ENCODE results near the gene CREB3L1. TPM values are rescaled to one million over a fixed set of nuclear protein-coding genes. Genes with fewer than 3 reads are reported as not detected.

CREB3L1 gene
- total RNA-seq, 3 donors from 2014 or later (not counting 1 experiment from before 2014, with no cell fraction given), result not detected

GRCh38 chr11:46335271-46335670 lies 57.8 kb downstream of the CREB3L1 start:
- Mint-ChIP-seq H3K27ac (no peak overlapping the region), H3K27me3 (ENCODE audit: low read depth in 2 of 2) (peaks cover 33 to 47% of the 10 kb centered on the region in 2 donors), H3K4me1 (peaks cover 21 to 22% of the 10 kb centered on the region in 2 donors), H3K36me3 (no peaks in the 10 kb centered on the region), H3K4me3 (no peak overlapping the region), H3K9me3 (no peaks in the 10 kb centered on the region)
- ATAC-seq, result no peak
- intact Hi-C loops (cut with micrococcal nuclease), result no loop called here
- WGBS (ENCODE audit: insufficient coverage), result 84% methylated on average over 6 of the region's 6 CpGs
- H3K9me3 ChIP-seq (ENCODE audit: control insufficient read depth, insufficient read depth, low read length), result no peaks in the 10 kb centered on the region
- TF ChIP-seq CTCF (IDR thresholded peaks at IDR 0.05), result no peak
- H3K4me3 ChIP-seq (ENCODE audit: low read length), result no peak overlapping the region
- no peaks in the 10 kb centered on the region for H3K36me3 ChIP-seq (ENCODE audit: control insufficient read depth, insufficient read depth, low read length)
- H3K4me1 ChIP-seq (ENCODE audit: control insufficient read depth, insufficient read depth, low read length), result peaks cover 59% of the 10 kb centered on the region
- DNase-seq, result peak in 1 of 2 donors; percentile 42
- H3K27ac ChIP-seq (ENCODE audit: low read length), result no peak overlapping the region
- H3K27me3 ChIP-seq (ENCODE audit: control insufficient read depth, insufficient read depth, low read length), result peaks cover 20% of the 10 kb centered on the region

GRCh38 chr11:46335890-46336562 lies 58.6 kb downstream of the CREB3L1 start:
- Mint-ChIP-seq H3K27ac (no peak overlapping the region), H3K27me3 (ENCODE audit: low read depth in 2 of 2) (peaks cover 25 to 39% of the 10 kb centered on the region in 2 donors), H3K4me1 (peaks cover 14% of the 10 kb centered on the region in 2 donors), H3K36me3 (no peaks in the 10 kb centered on the region), H3K9me3 (no peaks in the 10 kb centered on the region), H3K4me3 (no peak overlapping the region)
- intact Hi-C loops (cut with micrococcal nuclease), result no loop called here
- H3K4me3 ChIP-seq (ENCODE audit: low read length), result no peak overlapping the region
- DNase-seq (no peak), ATAC-seq (no peak)
- H3K36me3 ChIP-seq (ENCODE audit: control insufficient read depth, insufficient read depth, low read length), result no peaks in the 10 kb centered on the region
- WGBS (ENCODE audit: insufficient coverage), result 92% methylated on average over 11 of the region's 11 CpGs
- no peak for TF ChIP-seq CTCF (IDR thresholded peaks at IDR 0.05)
- peaks cover 52% of the 10 kb centered on the region for H3K4me1 ChIP-seq (ENCODE audit: control insufficient read depth, insufficient read depth, low read length)
- H3K27me3 ChIP-seq (ENCODE audit: control insufficient read depth, insufficient read depth, low read length), result peaks cover 17% of the 10 kb centered on the region
- H3K9me3 ChIP-seq (ENCODE audit: control insufficient read depth, insufficient read depth, low read length), result no peaks in the 10 kb centered on the region
- H3K27ac ChIP-seq (ENCODE audit: low read length), result no peak overlapping the region

GRCh38 chr11:46336563-46337180 lies 59.2 kb downstream of the CREB3L1 start:
- Histone ChIP-seq H3K9me3 (ENCODE audit: control insufficient read depth, insufficient read depth, low read length) (no peaks in the 10 kb centered on the region), H3K27me3 (ENCODE audit: control insufficient read depth, insufficient read depth, low read length) (peaks cover 17% of the 10 kb centered on the region), H3K36me3 (ENCODE audit: control insufficient read depth, insufficient read depth, low read length) (no peaks in the 10 kb centered on the region), H3K27ac (ENCODE audit: low read length) (no peak overlapping the region), H3K4me3 (ENCODE audit: low read length) (no peak overlapping the region), H3K4me1 (ENCODE audit: control insufficient read depth, insufficient read depth, low read length) (peaks cover 46% of the 10 kb centered on the region)
- peaks cover 7 to 8% of the 10 kb centered on the region in 2 donors for H3K4me1 Mint-ChIP-seq
- ATAC-seq, result peak in 2 of 3 donors; percentile 36 to 63
- no peaks in the 10 kb centered on the region for H3K9me3 Mint-ChIP-seq
- H3K36me3 Mint-ChIP-seq, result no peaks in the 10 kb centered on the region
- intact Hi-C loops (cut with micrococcal nuclease), result no loop called here
- H3K27ac Mint-ChIP-seq, result no peak overlapping the region
- H3K4me3 Mint-ChIP-seq, result no peak overlapping the region
- no peak for TF ChIP-seq CTCF (IDR thresholded peaks at IDR 0.05)
- WGBS (ENCODE audit: insufficient coverage), result 71% methylated on average over 12 of the region's 12 CpGs
- DNase-seq, result no peak
- H3K27me3 Mint-ChIP-seq (ENCODE audit: low read depth in 2 of 2), result peaks cover 19 to 40% of the 10 kb centered on the region in 2 donors

Measured in natural killer cell (primary cell).